ENCODE data around the gene CES2.

- TF ChIP-seq CTCF (IDR thresholded peaks at IDR 0.05), result no peak
- TF ChIP-seq POLR2A (IDR thresholded peaks at IDR 0.05), result no peak
Observed at GRCh38 chr16:66914541-66914940, 20.8 kb upstream of the CES2 start.
